Esophagus mucosa (tissue), 1 donor: ENCODE results near the gene KIF25. TPM values are rescaled to one million over a fixed set of nuclear protein-coding genes. Genes with fewer than 3 reads are reported as not detected.

Source experiments
- ATAC-seq: fragments of 200-7000 bp; cut with Tn5 transposase; one replicate; pipeline ENCODE4 v1.9.1; 2020
- total RNA-seq: library from RNA; stranded (reverse); gene quantifications from one replicate; pipeline ENCODE4 v1.2.4, GENCODE V29; 2023
- donor health status: DM: yes; HTN: yes; CAD: no.

KIF25 gene
- total RNA-seq, 1 donor from 2014 or later: not detected

DNA sequence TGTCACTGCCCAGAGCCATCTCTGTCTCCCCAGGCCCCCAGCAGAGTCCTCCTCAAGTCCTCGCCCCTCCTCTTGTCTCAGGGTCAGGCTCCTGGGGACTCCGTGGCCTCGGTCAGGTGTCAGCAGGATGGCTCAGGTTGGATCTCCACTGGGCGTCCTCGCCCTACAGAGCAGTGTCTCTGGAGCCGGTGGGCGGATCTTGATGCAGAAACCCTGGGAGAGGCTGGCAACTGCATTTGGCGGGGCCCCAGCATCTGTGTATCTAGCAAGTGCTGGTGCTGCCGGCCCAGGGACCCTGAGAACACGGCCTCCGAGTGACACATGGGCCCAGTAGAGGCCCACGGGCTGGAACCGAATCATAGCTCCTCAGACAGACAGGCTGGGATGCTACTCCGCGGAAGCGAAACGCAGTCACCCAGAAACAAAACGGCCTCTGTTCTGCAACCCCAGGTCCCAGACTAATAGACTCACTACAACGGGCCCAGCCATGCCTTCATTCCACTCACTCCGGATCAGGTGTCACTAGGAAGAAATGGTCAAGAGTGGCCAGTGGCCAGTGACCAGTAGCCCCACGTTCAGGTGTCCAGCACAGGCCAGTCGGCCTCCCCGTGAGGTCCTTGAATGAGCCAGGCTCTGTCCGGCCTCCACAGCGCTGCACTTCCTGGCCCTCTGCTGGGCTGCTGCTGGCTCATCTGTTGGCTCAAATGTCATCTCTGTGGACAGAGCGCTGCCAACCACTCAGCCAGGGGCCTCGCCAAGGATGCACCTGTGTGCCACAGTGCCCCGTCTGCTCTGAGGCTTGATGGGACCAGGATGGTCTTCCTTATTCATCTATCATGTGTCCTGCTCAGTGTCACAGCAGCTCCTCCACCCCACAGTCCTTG, 94.2 kb downstream of the KIF25 start:
- no peak for ATAC-seq

DNA sequence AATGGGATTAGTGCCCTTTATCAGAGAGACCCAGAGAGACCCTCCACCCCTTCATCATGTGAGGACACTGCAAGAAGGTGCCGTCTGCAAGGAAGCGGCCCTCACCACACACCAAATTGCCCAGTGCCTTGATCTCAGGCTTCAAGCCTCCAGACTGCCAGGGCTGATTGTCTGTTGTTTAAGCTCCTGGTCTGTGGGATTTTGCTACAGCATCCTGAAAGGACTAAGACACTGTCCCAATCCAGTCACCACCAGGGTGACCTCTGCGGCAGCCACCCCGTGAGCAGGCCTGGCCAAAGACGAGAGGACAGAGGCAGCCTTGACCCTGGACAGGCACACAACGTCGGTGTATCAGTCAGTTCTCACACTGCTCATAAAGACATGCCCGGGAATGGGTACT, 95.1 kb downstream of the KIF25 start:
- ATAC-seq: no peak

DNA sequence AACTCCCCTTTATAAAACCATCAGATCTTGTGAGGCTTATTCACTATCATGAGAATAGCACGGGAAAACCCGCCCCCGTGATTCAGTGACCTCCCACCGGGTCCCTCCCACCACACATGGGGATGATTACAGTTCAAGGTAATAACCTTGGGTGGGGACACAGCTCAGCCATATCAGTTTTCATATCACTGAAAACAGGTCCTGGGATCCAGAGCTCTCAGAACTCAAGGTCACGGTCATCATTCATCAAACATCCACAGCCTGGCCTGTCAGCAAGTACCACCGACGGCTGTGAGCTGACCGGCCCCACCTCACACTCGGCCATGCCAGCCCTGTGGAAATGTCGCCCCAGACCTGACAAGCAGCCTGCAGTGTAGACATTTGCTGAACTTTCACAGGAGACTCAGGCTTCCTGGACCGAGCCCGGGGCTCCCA, 95.6 kb downstream of the KIF25 start:
- no peak for ATAC-seq

DNA sequence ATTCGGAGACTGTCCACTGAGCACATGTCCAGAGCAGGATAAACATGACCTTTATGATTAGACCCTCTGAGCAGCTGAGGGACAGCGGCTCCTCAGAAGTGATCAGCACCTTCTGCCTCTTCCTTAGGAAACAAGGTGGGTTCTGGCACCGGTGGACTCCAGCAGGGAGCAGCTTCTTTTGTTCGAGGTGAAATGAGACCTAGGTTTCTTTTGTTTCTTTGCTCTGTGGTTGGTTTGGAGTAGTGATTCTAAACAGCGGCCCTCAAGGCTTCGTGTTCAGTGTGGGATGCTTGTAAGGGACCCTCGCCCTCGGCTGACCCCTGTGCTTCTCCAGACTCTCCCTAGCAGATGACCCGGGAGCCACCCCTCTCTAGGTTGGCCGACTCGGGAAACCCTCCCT, 96.2 kb downstream of the KIF25 start:
- ATAC-seq: no peak

Other genes starting within 250 kb of the KIF25 start
- 134 TPM for gene AFDN, start 170.8 kb upstream of the KIF25 start, total RNA-seq
- not detected for gene FRMD1, start 81.5 kb downstream of the KIF25 start, total RNA-seq